Breast epithelium (tissue), 3 donors: ENCODE measurements around the gene AHNAK2.

ENCODE experiments used
- CTCF ChIP-seq, 3 donors: fragments of 450-650 bp; IDR thresholded peaks; one replicate each; pipeline ENCODE4 v1.5.1; 2016 to 2017; ENCODE audit warnings: antibody characterized with exemption in 3 of 3, mild to moderate bottlenecking in 3 of 3, moderate library complexity in 3 of 3
- POLR2A ChIP-seq: fragments of 450-650 bp; IDR thresholded peaks from one replicate; pipeline ENCODE4 v1.6.1; 2016; ENCODE audit warnings: antibody characterized with exemption, mild to moderate bottlenecking, moderate library complexity
- POLR2AphosphoS5 ChIP-seq, 3 donors: sonication (generic); formaldehyde crosslinking; IDR thresholded peaks; one replicate each; pipeline ENCODE4 v1.6.1; 2017; ENCODE audit warnings: antibody characterized with exemption in 3 of 3

- TF ChIP-seq CTCF (IDR thresholded peaks at IDR 0.05) = no peak
- TF ChIP-seq POLR2A = no peak
- TF ChIP-seq POLR2AphosphoS5 (IDR thresholded peaks at IDR 0.05) = no peak
Measured at GRCh38 chr14:104992501-104992900, 14.3 kb upstream of the AHNAK2 start.
